ENCODE measurements around the gene AKAP6.

The AKAP6 gene

GRCh38 chr14:32318087-32318795 lies 10.9 kb upstream of the AKAP6 start:
- TF ChIP-seq CTCF (IDR thresholded peaks at IDR 0.05; ENCODE audit: borderline replicate concordance, insufficient read depth, low read depth, low read length): no peak
- no peak overlapping the region for H3K4me3 ChIP-seq (ENCODE audit: low read depth, low read length)

GRCh38 chr14:32319368-32320049 lies 9.6 kb upstream of the AKAP6 start:
- H3K4me3 ChIP-seq (ENCODE audit: low read depth, low read length): no peak overlapping the region
- no peak for TF ChIP-seq CTCF (IDR thresholded peaks at IDR 0.05; ENCODE audit: borderline replicate concordance, insufficient read depth, low read depth, low read length)

- no peak overlapping the region for H3K4me3 ChIP-seq (ENCODE audit: low read depth, low read length)
- no peak for TF ChIP-seq CTCF (IDR thresholded peaks at IDR 0.05; ENCODE audit: borderline replicate concordance, insufficient read depth, low read depth, low read length)
Measured at GRCh38 chr14:32324601-32325000, 4.5 kb upstream of the AKAP6 start.

GRCh38 chr14:32327255-32327961 lies 1.7 kb upstream of the AKAP6 start:
- no peak for TF ChIP-seq CTCF (IDR thresholded peaks at IDR 0.05; ENCODE audit: borderline replicate concordance, insufficient read depth, low read depth, low read length)
- H3K4me3 ChIP-seq (ENCODE audit: low read depth, low read length): no peak overlapping the region

- no peak overlapping the region for H3K4me3 ChIP-seq (ENCODE audit: low read depth, low read length)
Measured at GRCh38 chr14:32329690-32330285, 690 bp downstream of the AKAP6 start.

More at GRCh38 chr14:32329690-32330285, 690 bp downstream of the AKAP6 start:
- no peak for TF ChIP-seq CTCF (IDR thresholded peaks at IDR 0.05; ENCODE audit: borderline replicate concordance, insufficient read depth, low read depth, low read length)

Data from GM12875 (cell line).